SW480 (cell line): ENCODE measurements around the gene GLS.
"Not testable (repeated sequence)": the region's sequence is repeated elsewhere in the genome, so short reads cannot be mapped to it uniquely, and the experiment has no call there.

Experiments
- DNase-seq: peaks from one replicate; pipeline ENCODE4 v3.0.0-alpha.2; 2016; ENCODE audit warnings: low spot score

Gene GLS

GRCh38 chr2:190880378-190881083, at the start of gene GLS:
TSS of gene GLS (plus strand) at chr2:190880821. CDS start at chr2:190881085, 264 bp downstream.
- DNase-seq = peak; percentile 97

GRCh38 chr2:190831941-190832340, 48.7 kb upstream of the GLS start:
- no peak for DNase-seq

DNA sequence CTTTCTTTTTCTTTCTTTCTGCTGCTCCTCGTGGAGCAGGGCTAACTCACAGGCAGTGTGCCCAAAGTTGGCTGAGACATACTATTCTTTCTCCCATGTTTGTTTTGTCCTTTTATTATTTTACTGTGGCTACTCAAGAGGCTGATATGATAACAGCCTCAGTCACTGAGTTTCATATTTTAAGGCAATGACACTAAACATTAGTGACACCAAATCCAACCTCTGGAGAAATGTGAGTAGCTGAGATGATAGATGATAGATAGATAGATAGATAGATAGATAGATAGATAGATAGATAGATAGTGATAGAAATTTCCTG, 45.8 kb upstream of the GLS start:
- DNase-seq = no peak

GRCh38 chr2:190835303-190835930, 45.2 kb upstream of the GLS start:
- no peak for DNase-seq

- DNase-seq = no peak
Measured at GRCh38 chr2:190836767-190837166, 43.9 kb upstream of the GLS start.

DNA sequence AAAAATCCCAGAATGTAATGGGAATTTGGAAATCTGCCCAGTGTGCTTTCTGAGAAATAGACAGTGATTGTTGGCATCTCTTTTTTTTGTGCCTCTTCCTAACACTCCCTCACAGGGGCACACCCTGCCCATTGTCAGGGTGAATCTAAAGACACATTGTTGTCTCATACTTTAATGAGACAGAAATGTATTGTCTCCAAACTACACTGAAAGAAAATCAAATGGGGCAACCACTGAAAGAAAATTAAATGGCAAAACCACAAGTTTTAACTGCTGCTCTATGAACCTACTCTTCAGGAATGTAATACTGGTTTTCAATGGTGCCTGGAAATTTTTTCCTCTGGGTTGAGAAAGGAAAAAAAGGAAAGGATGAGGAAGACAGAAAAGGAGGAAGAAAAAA, 43.2 kb upstream of the GLS start:
- peak; percentile 69 for DNase-seq

DNA sequence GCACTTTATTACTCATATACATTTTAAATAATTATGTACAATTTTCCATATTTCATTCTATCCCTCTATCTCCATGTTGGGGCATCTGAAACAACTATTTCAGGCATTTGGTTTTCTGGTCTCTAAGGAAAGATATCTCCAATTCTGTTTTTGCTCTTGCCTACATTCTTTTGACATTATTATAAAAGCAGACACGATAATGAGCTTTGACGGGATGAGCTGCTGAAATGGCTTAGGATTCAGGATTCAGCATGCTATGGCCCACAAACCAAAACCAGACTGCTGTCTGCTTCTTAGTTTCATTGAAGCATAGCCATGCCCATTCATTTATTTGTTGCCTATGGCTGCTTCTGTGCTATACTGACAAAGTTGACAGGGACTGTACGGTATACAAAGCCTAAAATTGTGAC, 42.7 kb upstream of the GLS start:
- DNase-seq = no peak

- DNase-seq = no peak
Measured at GRCh38 chr2:190838492-190838910, 42.1 kb upstream of the GLS start.

- DNase-seq = no peak
Measured at GRCh38 chr2:190840569-190841172, 40.0 kb upstream of the GLS start.

DNA sequence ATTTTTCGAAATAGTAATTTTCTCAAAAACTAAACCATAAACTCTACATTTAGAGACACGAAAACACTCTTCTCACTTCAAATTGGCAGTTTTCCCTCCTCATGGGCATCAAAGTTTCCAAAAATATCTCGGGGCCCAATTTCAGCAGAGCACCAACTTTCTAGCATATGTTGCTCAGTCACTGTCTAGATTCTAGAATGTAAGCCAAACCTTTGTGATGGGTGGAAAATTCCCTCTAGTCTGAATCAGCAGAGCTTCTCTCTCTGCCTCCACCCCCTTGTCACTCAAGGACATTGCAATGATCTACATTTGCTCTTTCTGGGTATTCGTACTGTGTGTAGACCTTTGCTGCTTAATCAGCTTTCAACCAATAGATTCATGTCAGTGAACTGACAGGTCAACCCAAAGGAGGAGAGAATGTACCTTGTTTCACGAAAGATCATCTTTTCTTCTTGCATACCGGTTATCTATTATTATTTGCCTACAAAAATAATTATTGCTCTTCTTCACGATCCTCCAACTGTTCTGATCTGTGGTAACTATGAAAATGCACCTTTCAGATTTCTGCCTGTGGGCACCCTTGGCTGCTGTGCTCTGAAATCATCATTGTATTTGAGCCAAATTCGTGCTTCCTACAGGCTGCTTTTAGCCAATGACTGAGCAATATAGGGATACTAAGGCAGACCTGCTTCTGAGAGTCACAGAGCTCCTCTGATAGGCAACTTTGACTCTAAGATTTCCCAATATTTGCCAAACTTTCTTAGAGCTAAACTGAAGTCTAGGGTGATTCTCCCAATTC, 38.7 kb upstream of the GLS start:
- DNase-seq = no peak

GRCh38 chr2:190842606-190843104, 38.0 kb upstream of the GLS start:
- no peak for DNase-seq

GRCh38 chr2:190843890-190844699, 36.5 kb upstream of the GLS start:
- DNase-seq = peak; percentile 49

DNA sequence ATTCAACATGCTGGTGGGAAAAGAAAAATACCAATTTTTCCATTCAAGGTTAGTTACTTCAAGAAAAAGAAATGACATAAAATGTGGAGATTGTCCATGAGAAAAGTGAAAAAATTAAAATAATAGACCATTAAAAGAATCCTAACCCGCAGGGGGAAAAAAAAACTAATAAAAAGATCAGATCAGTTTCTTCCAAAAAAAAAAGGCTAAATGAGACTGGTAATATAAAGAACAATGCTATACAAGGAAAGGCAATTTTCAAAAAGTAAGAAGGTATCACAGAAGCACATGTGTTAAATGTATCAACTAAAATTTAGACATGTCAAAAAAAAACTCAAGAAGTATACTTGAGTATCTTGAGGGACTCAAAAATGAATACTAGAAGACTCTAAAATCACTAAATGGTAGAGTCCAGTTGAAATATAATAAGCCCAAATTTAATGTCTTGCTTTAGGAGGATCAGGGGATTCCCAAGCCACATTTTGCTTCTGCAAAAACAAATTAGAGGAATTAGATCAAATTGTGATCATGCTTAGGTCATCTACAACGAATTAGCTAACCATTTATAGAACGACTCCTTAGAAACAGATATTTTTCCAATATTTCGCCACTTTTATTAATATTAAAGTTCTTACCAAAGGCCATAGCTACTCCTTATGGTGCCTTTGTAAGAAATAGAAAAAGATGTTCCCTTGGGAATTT, 35.8 kb upstream of the GLS start:
- no peak for DNase-seq

DNA sequence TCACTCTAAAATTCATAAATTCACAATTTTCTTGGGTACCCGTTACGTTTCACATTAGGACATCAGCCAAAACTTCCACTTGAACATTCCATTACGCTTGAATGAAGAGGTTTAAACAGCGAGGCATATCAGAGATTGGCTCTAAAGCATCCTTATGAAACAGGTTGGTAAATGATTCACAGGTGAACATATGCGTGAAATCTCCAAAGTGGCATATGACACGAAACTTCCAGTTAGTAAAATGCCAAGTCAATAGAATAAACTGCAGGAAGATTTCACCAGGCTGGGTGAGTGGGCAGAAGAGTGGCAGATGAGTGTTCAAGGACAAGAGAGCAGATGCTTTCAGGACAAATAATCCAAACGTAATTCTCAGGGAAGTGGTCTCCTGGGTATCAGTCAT, 33.9 kb upstream of the GLS start:
- peak; percentile 46 for DNase-seq

DNA sequence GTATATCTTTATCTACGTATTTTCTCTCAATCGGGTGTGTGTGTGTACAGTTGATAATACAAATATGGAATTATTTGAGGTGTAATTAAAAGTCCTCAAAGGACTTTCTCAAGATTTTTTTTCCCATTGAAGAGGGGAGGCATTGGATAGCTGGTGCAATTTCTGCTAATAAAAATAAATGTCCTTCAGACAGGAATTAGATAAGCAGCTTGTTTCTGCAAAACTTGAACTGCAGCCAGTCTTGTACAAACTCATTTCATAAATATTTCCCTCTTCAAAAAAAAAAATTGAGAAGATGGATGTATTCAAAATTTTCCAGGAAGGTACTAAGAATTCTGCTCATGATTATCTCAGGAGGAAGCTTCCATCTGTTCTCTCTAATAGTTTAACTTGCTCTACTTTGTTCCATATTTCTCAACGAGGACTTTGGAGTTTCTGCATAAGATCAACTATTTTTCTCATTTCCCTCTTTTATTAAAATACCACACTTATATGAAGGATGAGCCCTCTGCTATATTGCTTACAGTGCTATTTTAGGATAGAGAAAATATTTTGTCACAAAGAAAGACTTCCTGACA, 33.0 kb upstream of the GLS start:
- DNase-seq = no peak

DNA sequence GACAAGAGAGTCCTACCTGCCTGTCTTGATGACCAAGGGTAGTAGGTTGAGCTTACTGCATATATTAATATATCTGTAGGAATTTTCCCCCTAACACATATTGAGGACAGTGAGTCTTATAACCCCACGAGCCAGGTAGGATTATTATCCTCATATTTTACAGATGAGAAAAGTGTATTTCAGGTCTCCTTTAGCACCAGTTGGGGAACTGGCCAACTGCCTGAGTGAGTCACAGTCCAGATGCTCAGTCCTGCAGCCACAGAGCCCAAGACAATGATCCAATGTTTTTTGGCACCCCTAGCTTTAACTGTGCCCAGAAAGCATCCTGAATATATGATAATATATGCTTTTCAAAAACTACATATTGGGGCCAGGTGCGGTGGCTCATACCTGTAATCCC, 30.8 kb upstream of the GLS start:
- no peak for DNase-seq

GRCh38 chr2:190853022-190853421, 27.6 kb upstream of the GLS start:
- not testable (repeated sequence) for DNase-seq

DNA sequence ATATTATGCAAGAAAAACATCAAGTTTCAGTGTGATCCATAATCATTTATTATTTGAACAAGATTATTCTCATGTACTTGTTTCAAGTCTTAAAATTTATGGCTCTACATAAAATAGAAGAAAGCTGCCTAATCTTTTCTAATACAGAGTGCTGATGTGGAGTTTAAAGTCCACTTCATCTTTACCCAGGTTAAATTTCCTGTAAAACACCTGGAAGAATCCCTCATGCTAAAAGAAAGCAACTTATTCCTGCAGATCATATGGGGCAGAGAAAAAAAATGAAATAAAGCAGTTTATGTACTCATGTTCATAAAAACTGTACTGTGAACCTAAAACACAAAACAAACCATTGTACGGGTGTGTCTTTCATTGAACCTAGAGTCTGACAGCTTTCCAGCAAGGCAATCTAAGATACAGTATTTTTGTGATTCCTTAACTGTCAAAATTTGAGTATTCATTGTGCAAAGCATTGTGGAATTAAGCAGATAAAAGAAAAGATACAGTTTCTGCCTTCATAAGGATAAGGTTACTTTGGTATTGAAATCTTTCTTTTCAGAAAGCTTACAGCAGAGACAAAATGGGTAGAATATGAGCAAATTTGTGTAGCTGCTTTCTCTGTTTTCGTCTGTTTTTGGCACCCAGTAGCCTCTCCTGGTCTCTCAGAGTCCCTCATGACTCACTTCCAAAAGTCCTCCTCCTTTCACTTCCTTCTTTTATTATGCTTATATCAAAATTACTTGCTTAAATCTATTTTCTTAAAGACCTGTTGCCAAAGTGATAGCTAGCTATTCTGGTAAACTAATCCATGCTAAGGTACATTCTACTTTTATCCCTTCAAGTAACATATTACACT, 26.9 kb upstream of the GLS start:
- no peak for DNase-seq

- DNase-seq = no peak
Measured at GRCh38 chr2:190854726-190855125, 25.9 kb upstream of the GLS start.

GRCh38 chr2:190855245-190855644, 25.4 kb upstream of the GLS start:
- DNase-seq = no peak
